ENCODE data around the gene NUDT10.
"Not testable (repeated sequence)": the region's sequence is repeated elsewhere in the genome, so short reads cannot be mapped to it uniquely, and the experiment has no call there.

Gene NUDT10

GRCh38 chrX:51332188-51332942, at the start of gene NUDT10:
NUDT10 (plus strand) TSS chrX:51332822; CDS start chrX:51332966, 144 bp downstream.
- peak; percentile 39 for DNase-seq (ENCODE audit: low read depth)

GRCh38 chrX:51292421-51292820, 40.2 kb upstream of the NUDT10 start:
- DNase-seq (ENCODE audit: low read depth), result no peak

- no peak for DNase-seq (ENCODE audit: low read depth)
These were observed 36.5 kb upstream of the NUDT10 start for GRCh38 chrX:51296138-51296537.

GRCh38 chrX:51316271-51316670, 16.4 kb upstream of the NUDT10 start:
- DNase-seq (ENCODE audit: low read depth), result no peak

- DNase-seq (ENCODE audit: low read depth), result not testable (repeated sequence)
These were observed 542 bp downstream of the NUDT10 start for GRCh38 chrX:51332943-51333785.

- no peak for DNase-seq (ENCODE audit: low read depth)
These were observed 1.7 kb downstream of the NUDT10 start for GRCh38 chrX:51334276-51334675.

GRCh38 chrX:51336584-51336983, 4.0 kb downstream of the NUDT10 start:
- peak; percentile 49 for DNase-seq (ENCODE audit: low read depth)

GRCh38 chrX:51361251-51361650, 28.6 kb downstream of the NUDT10 start:
- no peak for DNase-seq (ENCODE audit: low read depth)

- DNase-seq (ENCODE audit: low read depth), result no peak
These were observed 44.0 kb downstream of the NUDT10 start for GRCh38 chrX:51376672-51377071.
